ENCODE measurements around the gene NISCH. TPM values are rescaled to one million over a fixed set of nuclear protein-coding genes. Genes with fewer than 3 reads are reported as not detected.
A peak's percentile ranks its signal among the peaks of the same experiment; 100 is the strongest.

Gene NISCH
- total RNA-seq, 1 donor from 2014 or later: 240 TPM

DNA sequence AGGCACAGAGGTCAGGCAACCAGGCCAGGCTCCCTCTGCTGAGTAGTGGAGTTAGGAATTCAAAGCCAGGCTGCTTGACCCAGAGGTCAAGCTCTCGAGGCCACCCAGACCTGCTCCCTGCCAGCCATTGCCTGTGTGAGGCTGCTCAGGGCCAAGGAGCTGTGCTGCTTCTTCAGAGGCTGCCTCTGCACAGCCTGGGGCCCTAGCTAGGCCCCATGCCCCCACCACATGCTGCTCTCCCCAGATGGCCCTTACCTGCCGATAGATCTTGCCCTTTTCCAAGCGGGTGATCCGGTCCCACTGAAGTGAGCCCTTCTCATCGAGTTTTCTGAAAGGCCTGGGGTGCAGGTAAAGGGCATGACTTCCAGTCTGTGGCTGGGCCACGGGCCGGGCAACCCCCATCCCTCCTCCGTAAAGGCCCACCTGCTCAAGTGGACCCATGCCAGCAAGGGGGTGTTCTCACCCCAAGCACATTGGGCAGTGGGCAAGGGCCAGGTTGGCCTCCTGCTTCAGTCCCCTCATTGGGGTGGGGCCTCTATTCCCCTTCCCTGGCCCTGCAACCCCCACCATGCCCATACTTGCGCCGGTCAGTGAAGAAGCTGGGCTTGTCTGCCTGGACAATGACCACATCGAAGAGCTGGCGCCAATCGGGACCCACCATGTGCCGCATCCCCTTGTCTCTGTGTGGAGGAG, 71.8 kb downstream of the NISCH start:
- no peak overlapping the region for H3K4me3 Mint-ChIP-seq
- H3K27me3 Mint-ChIP-seq (ENCODE audit: low read depth): no peaks in the 10 kb centered on the region
- H3K4me1 Mint-ChIP-seq: peaks cover 30% of the 10 kb centered on the region
- peaks cover 10% of the 10 kb centered on the region for H3K36me3 Mint-ChIP-seq
- no peaks in the 10 kb centered on the region for H3K9me3 Mint-ChIP-seq
- peak in 1 of 2 experiments; percentile 16 for DNase-seq (ENCODE audit: low spot score in 2 of 2, unreplicated experiment in 2 of 2)
- TF ChIP-seq, protein P1, sequence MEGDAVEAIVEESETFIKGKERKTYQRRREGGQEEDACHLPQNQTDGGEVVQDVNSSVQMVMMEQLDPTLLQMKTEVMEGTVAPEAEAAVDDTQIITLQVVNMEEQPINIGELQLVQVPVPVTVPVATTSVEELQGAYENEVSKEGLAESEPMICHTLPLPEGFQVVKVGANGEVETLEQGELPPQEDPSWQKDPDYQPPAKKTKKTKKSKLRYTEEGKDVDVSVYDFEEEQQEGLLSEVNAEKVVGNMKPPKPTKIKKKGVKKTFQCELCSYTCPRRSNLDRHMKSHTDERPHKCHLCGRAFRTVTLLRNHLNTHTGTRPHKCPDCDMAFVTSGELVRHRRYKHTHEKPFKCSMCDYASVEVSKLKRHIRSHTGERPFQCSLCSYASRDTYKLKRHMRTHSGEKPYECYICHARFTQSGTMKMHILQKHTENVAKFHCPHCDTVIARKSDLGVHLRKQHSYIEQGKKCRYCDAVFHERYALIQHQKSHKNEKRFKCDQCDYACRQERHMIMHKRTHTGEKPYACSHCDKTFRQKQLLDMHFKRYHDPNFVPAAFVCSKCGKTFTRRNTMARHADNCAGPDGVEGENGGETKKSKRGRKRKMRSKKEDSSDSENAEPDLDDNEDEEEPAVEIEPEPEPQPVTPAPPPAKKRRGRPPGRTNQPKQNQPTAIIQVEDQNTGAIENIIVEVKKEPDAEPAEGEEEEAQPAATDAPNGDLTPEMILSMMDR (IDR thresholded peaks at IDR 0.05; ENCODE audit: unreplicated experiment): no peak
- H3K27ac Mint-ChIP-seq: no peak overlapping the region

DNA sequence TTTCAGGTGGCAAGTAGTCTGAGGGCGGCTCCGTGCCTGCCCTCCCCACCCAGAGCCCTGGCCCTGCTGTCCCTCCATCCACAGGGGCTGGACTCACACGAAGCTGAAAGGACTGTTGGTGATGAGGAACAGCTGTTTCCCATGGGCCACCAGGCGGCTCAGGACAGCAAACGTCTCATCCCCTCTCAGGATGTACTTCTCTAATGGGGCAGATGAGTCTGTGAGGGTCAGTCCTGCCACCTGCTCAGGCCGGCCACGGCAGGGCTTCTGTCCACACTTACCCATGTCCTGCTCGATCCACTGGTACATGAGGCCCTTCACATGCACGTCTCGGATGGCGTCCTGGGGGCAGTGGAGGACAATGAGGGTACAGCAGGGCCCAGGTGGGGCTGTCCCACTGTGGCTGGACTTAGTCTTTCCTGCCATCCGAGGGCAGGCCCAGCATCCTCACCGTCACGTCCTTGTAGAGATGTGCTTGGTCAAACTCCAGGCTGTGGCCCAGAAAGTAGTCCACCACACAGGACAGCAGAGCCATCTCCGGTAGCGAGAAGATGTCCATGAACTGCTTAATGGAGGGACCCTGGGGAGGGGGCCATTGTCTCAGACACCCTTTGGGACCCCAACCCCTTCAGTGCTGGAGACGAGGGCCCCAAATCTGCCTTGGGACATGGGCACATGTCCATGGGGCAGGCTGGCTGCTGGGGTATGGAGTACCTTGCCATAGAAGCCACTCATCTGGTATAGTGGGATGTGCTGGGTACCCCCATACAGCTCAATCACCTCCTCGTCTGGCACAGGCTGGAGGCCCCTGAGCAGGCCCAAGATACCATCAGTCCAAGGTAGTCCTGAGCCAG, 72.6 kb downstream of the NISCH start:
- peaks cover 10% of the 10 kb centered on the region for H3K36me3 Mint-ChIP-seq
- H3K27me3 Mint-ChIP-seq (ENCODE audit: low read depth): no peaks in the 10 kb centered on the region
- no peak overlapping the region for H3K27ac Mint-ChIP-seq
- peaks cover 35% of the 10 kb centered on the region for H3K4me1 Mint-ChIP-seq
- TF ChIP-seq, protein P1 (IDR thresholded peaks at IDR 0.05; ENCODE audit: unreplicated experiment): no peak
- H3K4me3 Mint-ChIP-seq: no peak overlapping the region
- no peaks in the 10 kb centered on the region for H3K9me3 Mint-ChIP-seq
- DNase-seq (ENCODE audit: low spot score in 2 of 2, unreplicated experiment in 2 of 2): no peak

DNA sequence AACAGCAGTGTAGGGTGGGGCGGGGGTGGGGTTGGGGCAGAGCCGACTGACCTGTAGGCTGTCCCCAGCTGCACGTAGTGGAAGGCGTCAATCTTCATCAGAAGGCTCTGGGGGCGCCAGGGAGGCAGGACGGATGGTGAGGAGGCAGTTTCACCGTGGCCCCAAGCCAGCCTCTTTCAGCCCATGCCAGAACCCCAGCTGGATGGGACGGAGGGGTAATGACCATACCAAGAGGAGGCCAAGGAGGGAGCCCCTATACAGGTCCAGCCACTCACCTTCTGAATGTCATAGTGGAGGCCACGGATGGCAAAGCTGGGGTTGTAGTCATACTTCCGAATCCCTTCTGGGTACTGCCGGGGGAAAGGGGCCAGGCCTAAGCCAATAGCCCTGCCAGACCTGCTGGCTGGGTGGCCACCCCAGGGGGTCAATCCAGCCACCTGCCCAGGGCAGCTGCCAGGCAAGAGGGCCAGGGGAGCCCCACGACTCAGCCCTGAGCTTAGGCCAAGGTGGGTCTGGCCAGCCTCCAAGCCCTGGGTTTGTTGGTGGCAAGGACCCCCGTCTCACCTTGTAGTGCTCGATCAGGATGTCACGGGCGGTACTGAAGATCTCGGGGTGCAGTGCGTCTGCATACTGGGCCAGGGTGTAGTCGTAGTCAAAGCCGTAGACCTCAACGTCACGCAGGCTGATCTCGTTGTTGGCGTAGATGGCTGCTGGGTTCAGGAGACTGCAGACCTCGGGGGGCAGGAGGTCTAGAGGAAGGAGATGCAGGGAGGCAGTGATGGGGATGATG, 73.4 kb downstream of the NISCH start:
- Mint-ChIP-seq H3K4me3 (no peak overlapping the region), H3K36me3 (peaks cover 10% of the 10 kb centered on the region), H3K4me1 (peaks cover 35% of the 10 kb centered on the region), H3K27ac (no peak overlapping the region), H3K27me3 (ENCODE audit: low read depth) (no peaks in the 10 kb centered on the region), H3K9me3 (no peaks in the 10 kb centered on the region)
- TF ChIP-seq, protein P1 (IDR thresholded peaks at IDR 0.05; ENCODE audit: unreplicated experiment): no peak
- no peak for DNase-seq (ENCODE audit: low spot score in 2 of 2, unreplicated experiment in 2 of 2)

DNA sequence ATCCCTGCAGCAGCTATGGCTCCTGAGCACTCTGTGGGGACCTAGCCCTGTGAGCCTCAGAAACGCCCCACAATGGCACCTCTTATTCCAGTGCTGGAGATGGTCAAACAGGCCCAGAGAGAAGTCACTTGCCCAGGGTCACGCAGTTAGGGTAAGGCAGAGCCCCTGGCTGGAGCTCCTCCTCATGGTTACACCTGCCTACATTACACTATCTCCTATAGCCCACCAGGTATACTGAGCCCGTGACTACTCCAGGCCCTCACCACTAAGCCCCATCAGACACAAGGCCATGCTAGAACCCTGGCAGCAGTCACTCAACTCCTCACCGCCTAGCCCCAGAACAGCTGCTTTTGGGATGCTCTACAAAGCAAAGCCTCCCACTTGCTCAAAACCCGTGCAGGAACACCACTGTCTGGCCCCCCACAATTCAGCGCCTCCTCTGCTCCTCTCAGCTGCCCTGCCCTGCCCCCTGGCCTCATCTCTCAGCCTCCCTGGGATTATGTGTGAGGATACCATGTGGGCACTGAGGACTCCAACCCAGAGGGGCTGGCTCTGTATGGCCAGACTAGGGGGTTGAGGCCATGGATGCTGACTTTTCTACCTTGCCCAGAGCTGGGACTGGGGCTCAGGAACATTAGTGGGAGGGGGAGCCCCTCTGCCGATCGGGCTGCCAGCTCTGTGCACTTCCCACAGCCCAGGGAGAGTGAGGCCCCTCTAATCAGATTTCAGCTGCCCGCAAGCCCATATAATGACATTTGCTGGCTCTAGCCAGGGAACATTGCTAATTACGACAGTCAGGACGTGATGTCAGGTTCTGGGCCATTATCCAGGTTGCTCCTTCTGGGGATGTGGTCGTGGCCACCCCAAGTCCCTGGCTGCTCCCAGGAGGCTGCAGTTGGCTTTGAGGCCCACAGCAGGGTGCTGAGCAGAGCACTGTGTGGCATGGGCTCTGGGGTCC, 74.3 kb downstream of the NISCH start:
- Mint-ChIP-seq H3K4me1 (peaks cover 37% of the 10 kb centered on the region), H3K36me3 (peaks cover 3% of the 10 kb centered on the region), H3K4me3 (no peak overlapping the region), H3K9me3 (no peaks in the 10 kb centered on the region), H3K27ac (peak overlapping the region; percentile 31), H3K27me3 (ENCODE audit: low read depth) (no peaks in the 10 kb centered on the region)
- no peak for DNase-seq (ENCODE audit: low spot score in 2 of 2, unreplicated experiment in 2 of 2)
- TF ChIP-seq, protein P1 (IDR thresholded peaks at IDR 0.05; ENCODE audit: unreplicated experiment): no peak

Data from mesothelial cell of epicardium (in vitro differentiated cells).